Spinal cord (tissue), 10 donors: Measurements from ENCODE around the gene VDR. TPM values are rescaled to one million over a fixed set of nuclear protein-coding genes. Genes with fewer than 3 reads are reported as not detected.

Experiments
- DNase-seq, 6 donors: peaks; one replicate each; pipeline versions ENCODE4 v3.0.0 to v3.0.0-alpha.2; 2013 to 2015; ENCODE audit warnings: low spot score in 6 of 6, low read depth in 4 of 6
- H3K27ac ChIP-seq: one replicate; pipeline ENCODE4 v1.5.1; 2013; ENCODE audit warnings: low read depth, low read length, control low read depth
- H3K27me3 ChIP-seq: one replicate; pipeline ENCODE4 v1.6.1; 2013; ENCODE audit warnings: low read length; ENCODE audit not compliant: control insufficient read depth, insufficient read depth
- H3K36me3 ChIP-seq: one replicate; pipeline ENCODE4 v1.6.1; 2013; ENCODE audit warnings: low read length; ENCODE audit not compliant: control insufficient read depth, insufficient read depth
- H3K4me1 ChIP-seq: one replicate; pipeline ENCODE4 v1.6.1; 2013; ENCODE audit warnings: low read length; ENCODE audit not compliant: control insufficient read depth, insufficient read depth
- H3K4me3 ChIP-seq: one replicate; pipeline ENCODE4 v1.5.1; 2013; ENCODE audit warnings: low read depth, low read length, control low read depth
- H3K9me3 ChIP-seq: one replicate; pipeline ENCODE4 v1.6.1; 2013; ENCODE audit warnings: low read length; ENCODE audit not compliant: control insufficient read depth, insufficient read depth
- WGBS: methylation state at CpG from one replicate; pipeline ENCODE4 v1.1.5; 2013; ENCODE audit warnings: missing lambda C conversion rate; ENCODE audit not compliant: insufficient coverage; 5-methylcytosine and 5-hydroxymethylcytosine counted together
- polyA plus RNA-seq, 2 donors: library from polyadenylated mRNA; unstranded; fragments of 120-200 nt; gene quantifications; one replicate each; pipeline ENCODE4 v1.2.1, GENCODE V29; 2013; ENCODE audit not compliant: insufficient read length in 2 of 2
- total RNA-seq, 2 donors: library from RNA; depleted of rRNA in 1 of 2; stranded (reverse); fragments of 120-200 nt in 1 of 2; fragments of >200 nt in 1 of 2; gene quantifications; one replicate each; pipeline versions ENCODE4 v1.2.3 to v1.2.4, GENCODE V29; 2013 to 2014
- donor health status: healthy.

The VDR gene
- total and polyA plus RNA-seq, 4 donors, result 0.17 to 0.50 (median 0.39) TPM

GRCh38 chr12:47885566-47885965 is 19.2 kb downstream of the VDR start:
- H3K36me3 ChIP-seq, result no peaks in the 10 kb centered on the region
- H3K9me3 ChIP-seq, result no peaks in the 10 kb centered on the region
- no peak overlapping the region for H3K4me3 ChIP-seq
- no peak overlapping the region for H3K27ac ChIP-seq
- no peak for DNase-seq
- H3K27me3 ChIP-seq, result peaks cover 2% of the 10 kb centered on the region
- H3K4me1 ChIP-seq, result peaks cover 17% of the 10 kb centered on the region
- WGBS, result 100% methylated on average over 1 of the region's 2 CpGs

- peaks cover 2% of the 10 kb centered on the region for H3K27me3 ChIP-seq
- no peak overlapping the region for H3K27ac ChIP-seq
- no peaks in the 10 kb centered on the region for H3K36me3 ChIP-seq
- peaks cover 17% of the 10 kb centered on the region for H3K4me1 ChIP-seq
- H3K4me3 ChIP-seq, result no peak overlapping the region
- H3K9me3 ChIP-seq, result no peaks in the 10 kb centered on the region
- no peak for DNase-seq
- WGBS, result 77% methylated on average over 10 of the region's 10 CpGs
Measured at GRCh38 chr12:47885012-47885501, 19.7 kb downstream of the VDR start.

GRCh38 chr12:47884501-47884900 is 20.3 kb downstream of the VDR start:
- H3K36me3 ChIP-seq, result no peaks in the 10 kb centered on the region
- 0% methylated on average over 1 of the region's 3 CpGs for WGBS
- H3K27ac ChIP-seq, result no peak overlapping the region
- peaks cover 17% of the 10 kb centered on the region for H3K4me1 ChIP-seq
- no peak for DNase-seq
- H3K27me3 ChIP-seq, result peaks cover 2% of the 10 kb centered on the region
- no peaks in the 10 kb centered on the region for H3K9me3 ChIP-seq
- H3K4me3 ChIP-seq, result no peak overlapping the region

- H3K36me3 ChIP-seq, result no peaks in the 10 kb centered on the region
- 85% methylated on average over 4 of the region's 5 CpGs for WGBS
- H3K27me3 ChIP-seq, result peaks cover 2% of the 10 kb centered on the region
Measured at GRCh38 chr12:47883663-47884195, 21.1 kb downstream of the VDR start.

GRCh38 chr12:47882781-47883546 is 21.8 kb downstream of the VDR start:
- Histone ChIP-seq H3K4me3 (no peak overlapping the region), H3K27ac (no peak overlapping the region), H3K9me3 (no peaks in the 10 kb centered on the region), H3K4me1 (peaks cover 17% of the 10 kb centered on the region), H3K36me3 (no peaks in the 10 kb centered on the region), H3K27me3 (peaks cover 2% of the 10 kb centered on the region)
- WGBS, result 40% methylated on average over 12 of the region's 16 CpGs
- peak in 2 of 6 donors; percentile 14 to 39 for DNase-seq

More at GRCh38 chr12:47883663-47884195, 21.1 kb downstream of the VDR start:
- no peak for DNase-seq
- Histone ChIP-seq H3K27ac (no peak overlapping the region), H3K4me1 (peaks cover 17% of the 10 kb centered on the region), H3K4me3 (no peak overlapping the region), H3K9me3 (no peaks in the 10 kb centered on the region)

- 93% methylated on average over 5 of the region's 8 CpGs for WGBS
- DNase-seq, result no peak
Measured at GRCh38 chr12:47881826-47882427, 22.9 kb downstream of the VDR start.

GRCh38 chr12:47881051-47881450 is 23.7 kb downstream of the VDR start:
- peaks cover 17% of the 10 kb centered on the region for H3K4me1 ChIP-seq
- no peak for DNase-seq
- no peak overlapping the region for H3K4me3 ChIP-seq
- no peaks in the 10 kb centered on the region for H3K9me3 ChIP-seq
- WGBS, result no CpG with 5 or more reads among the region's 2 CpGs
- no peak overlapping the region for H3K27ac ChIP-seq
- H3K36me3 ChIP-seq, result no peaks in the 10 kb centered on the region
- H3K27me3 ChIP-seq, result peaks cover 2% of the 10 kb centered on the region

More at GRCh38 chr12:47881826-47882427, 22.9 kb downstream of the VDR start:
- Histone ChIP-seq H3K27ac (no peak overlapping the region), H3K4me1 (peaks cover 17% of the 10 kb centered on the region), H3K9me3 (no peaks in the 10 kb centered on the region), H3K36me3 (no peaks in the 10 kb centered on the region), H3K27me3 (peaks cover 2% of the 10 kb centered on the region), H3K4me3 (no peak overlapping the region)

- no peak overlapping the region for H3K4me3 ChIP-seq
- H3K36me3 ChIP-seq, result no peaks in the 10 kb centered on the region
- peaks cover 17% of the 10 kb centered on the region for H3K4me1 ChIP-seq
- no peak overlapping the region for H3K27ac ChIP-seq
- H3K9me3 ChIP-seq, result no peaks in the 10 kb centered on the region
- WGBS, result 94% methylated on average over 5 of the region's 10 CpGs
- no peak for DNase-seq
- peaks cover 2% of the 10 kb centered on the region for H3K27me3 ChIP-seq
Measured at GRCh38 chr12:47878918-47879481, 25.8 kb downstream of the VDR start.

- Histone ChIP-seq H3K4me1 (peaks cover 13% of the 10 kb centered on the region), H3K27me3 (peaks cover 2% of the 10 kb centered on the region), H3K4me3 (no peak overlapping the region), H3K27ac (no peak overlapping the region), H3K36me3 (no peaks in the 10 kb centered on the region), H3K9me3 (no peaks in the 10 kb centered on the region)
- 85% methylated on average over 2 of the region's 7 CpGs for WGBS
- DNase-seq, result no peak
Measured at GRCh38 chr12:47878293-47878917, 26.4 kb downstream of the VDR start.
